GM11168 (cell line): Measurements from ENCODE around the gene TBRG4.

Experiments
- in situ Hi-C: fragments of 300-500 bp; cut with MboI; formaldehyde crosslinking; loops from one replicate; pipeline ENCODE4 v1.12.0; 2022; ENCODE audit warnings: low sequenced_read_pairs; ENCODE audit not compliant: unreplicated experiment

TBRG4 gene

GRCh38 chr7:45146531-45147379 is 35.3 kb upstream of the TBRG4 start:
- in situ Hi-C loops = loop anchor here (25.0 kb wide), 2 partner anchors 184 to 559 kb away; partner anchors contain the start of gene TMED4

GRCh38 chr7:45145881-45146280 is 34.4 kb upstream of the TBRG4 start:
- in situ Hi-C loops = loop anchor here (25.0 kb wide), 2 partner anchors 184 to 559 kb away; partner anchors contain the start of gene TMED4

GRCh38 chr7:45143616-45144015 is 32.1 kb upstream of the TBRG4 start:
- in situ Hi-C loops = loop anchor here (25.0 kb wide), 2 partner anchors 181 to 556 kb away; partner anchors contain the start of gene TMED4

- in situ Hi-C loops = loop anchor here (25.0 kb wide), 2 partner anchors 179 to 554 kb away; partner anchors contain the start of gene TMED4
These were observed 29.3 kb upstream of the TBRG4 start for GRCh38 chr7:45140827-45141226.

- in situ Hi-C loops = loop anchor here (5.0 to 25.0 kb wide), 3 partner anchors 176 to 551 kb away; partner anchors contain the start of gene TMED4
These were observed 27.2 kb upstream of the TBRG4 start for GRCh38 chr7:45138433-45139267.

GRCh38 chr7:45136106-45137060 is 24.9 kb upstream of the TBRG4 start:
- in situ Hi-C loops = loop anchor here (5.0 to 25.0 kb wide), 3 partner anchors 174 to 549 kb away; partner anchors contain the start of gene TMED4

- in situ Hi-C loops = loop anchor here (25.0 kb wide), 2 partner anchors 172 to 547 kb away; partner anchors contain the start of gene TMED4
These were observed 22.4 kb upstream of the TBRG4 start for GRCh38 chr7:45133877-45134276.

- in situ Hi-C loops = loop anchor here (25.0 kb wide), 2 partner anchors 171 to 546 kb away; partner anchors contain the start of gene TMED4
These were observed 21.9 kb upstream of the TBRG4 start for GRCh38 chr7:45133352-45133751.

GRCh38 chr7:45132708-45133320 is 21.3 kb upstream of the TBRG4 start:
- in situ Hi-C loops = loop anchor here (25.0 kb wide), 2 partner anchors 171 to 546 kb away; partner anchors contain the start of gene TMED4

- in situ Hi-C loops = loop anchor here (25.0 kb wide), 2 partner anchors 170 to 545 kb away; partner anchors contain the start of gene TMED4
These were observed 20.4 kb upstream of the TBRG4 start for GRCh38 chr7:45131891-45132290.

- in situ Hi-C loops = loop anchor here (25.0 kb wide), 2 partner anchors 169 to 544 kb away; partner anchors contain the start of gene TMED4
These were observed 19.4 kb upstream of the TBRG4 start for GRCh38 chr7:45130910-45131309.

- in situ Hi-C loops = loop anchor here (25.0 kb wide), 2 partner anchors 168 to 543 kb away; partner anchors contain the start of gene TMED4
These were observed 18.4 kb upstream of the TBRG4 start for GRCh38 chr7:45129906-45130305.

GRCh38 chr7:45129181-45129800 is 17.8 kb upstream of the TBRG4 start:
- in situ Hi-C loops = loop anchor here (25.0 kb wide), 2 partner anchors 167 to 542 kb away; partner anchors contain the start of gene TMED4

- in situ Hi-C loops = loop anchor here (25.0 kb wide), 2 partner anchors 165 to 540 kb away; partner anchors contain the start of gene TMED4
These were observed 15.4 kb upstream of the TBRG4 start for GRCh38 chr7:45126920-45127319.

- in situ Hi-C loops = loop anchor here (25.0 kb wide), 2 partner anchors 164 to 539 kb away; partner anchors contain the start of gene TMED4
These were observed 14.7 kb upstream of the TBRG4 start for GRCh38 chr7:45126201-45126600.

GRCh38 chr7:45125193-45125904 is 13.9 kb upstream of the TBRG4 start:
- in situ Hi-C loops = loop anchor here (25.0 kb wide), 2 partner anchors 163 to 538 kb away; partner anchors contain the start of gene TMED4
